ENCODE measurements around the gene MYO3B. TPM values are rescaled to one million over a fixed set of nuclear protein-coding genes. Genes with fewer than 3 reads are reported as not detected.

The MYO3B gene
- total RNA-seq, 1 experiment from 2014 or later, result 0.35 TPM

GRCh38 chr2:170288859-170289258 lies 110.9 kb downstream of the MYO3B start:
- no peaks in the 10 kb centered on the region for H3K36me3 ChIP-seq (replicated peaks; ENCODE audit: control insufficient read depth, insufficient read depth, low read length)
- H3K4me3 ChIP-seq (ENCODE audit: insufficient read depth, low read depth, low read length), result no peak overlapping the region
- no peak for DNase-seq
- H3K27me3 ChIP-seq (ENCODE audit: control insufficient read depth, insufficient read depth, low read length), result no peaks in the 10 kb centered on the region

- Histone ChIP-seq H3K36me3 (replicated peaks; ENCODE audit: control insufficient read depth, insufficient read depth, low read length) (no peaks in the 10 kb centered on the region), H3K27me3 (ENCODE audit: control insufficient read depth, insufficient read depth, low read length) (no peaks in the 10 kb centered on the region), H3K4me3 (ENCODE audit: insufficient read depth, low read depth, low read length) (no peak overlapping the region)
- DNase-seq, result no peak
Observed at GRCh38 chr2:170291474-170291873, 113.5 kb downstream of the MYO3B start.

- H3K36me3 ChIP-seq (replicated peaks; ENCODE audit: control insufficient read depth, insufficient read depth, low read length), result no peaks in the 10 kb centered on the region
- no peak for DNase-seq
- no peaks in the 10 kb centered on the region for H3K27me3 ChIP-seq (ENCODE audit: control insufficient read depth, insufficient read depth, low read length)
- no peak overlapping the region for H3K4me3 ChIP-seq (ENCODE audit: insufficient read depth, low read depth, low read length)
Observed at GRCh38 chr2:170292415-170292814, 114.5 kb downstream of the MYO3B start.

GRCh38 chr2:170297496-170297895 lies 119.5 kb downstream of the MYO3B start:
- no peak overlapping the region for H3K4me3 ChIP-seq (ENCODE audit: insufficient read depth, low read depth, low read length)
- no peaks in the 10 kb centered on the region for H3K36me3 ChIP-seq (replicated peaks; ENCODE audit: control insufficient read depth, insufficient read depth, low read length)
- no peak for DNase-seq
- no peaks in the 10 kb centered on the region for H3K27me3 ChIP-seq (ENCODE audit: control insufficient read depth, insufficient read depth, low read length)

GRCh38 chr2:170298115-170298514 lies 120.2 kb downstream of the MYO3B start:
- Histone ChIP-seq H3K4me3 (ENCODE audit: insufficient read depth, low read depth, low read length) (no peak overlapping the region), H3K36me3 (replicated peaks; ENCODE audit: control insufficient read depth, insufficient read depth, low read length) (no peaks in the 10 kb centered on the region), H3K27me3 (ENCODE audit: control insufficient read depth, insufficient read depth, low read length) (no peaks in the 10 kb centered on the region)
- no peak for DNase-seq

- H3K36me3 ChIP-seq (replicated peaks; ENCODE audit: control insufficient read depth, insufficient read depth, low read length), result no peaks in the 10 kb centered on the region
- no peak for DNase-seq
- no peak overlapping the region for H3K4me3 ChIP-seq (ENCODE audit: insufficient read depth, low read depth, low read length)
- no peaks in the 10 kb centered on the region for H3K27me3 ChIP-seq (ENCODE audit: control insufficient read depth, insufficient read depth, low read length)
Observed at GRCh38 chr2:170298861-170299429, 121.0 kb downstream of the MYO3B start.

GRCh38 chr2:170300993-170301392 lies 123.0 kb downstream of the MYO3B start:
- no peak for DNase-seq
- H3K36me3 ChIP-seq (replicated peaks; ENCODE audit: control insufficient read depth, insufficient read depth, low read length), result no peaks in the 10 kb centered on the region
- no peak overlapping the region for H3K4me3 ChIP-seq (ENCODE audit: insufficient read depth, low read depth, low read length)
- H3K27me3 ChIP-seq (ENCODE audit: control insufficient read depth, insufficient read depth, low read length), result no peaks in the 10 kb centered on the region

GRCh38 chr2:170301626-170302025 lies 123.7 kb downstream of the MYO3B start:
- no peak overlapping the region for H3K4me3 ChIP-seq (ENCODE audit: insufficient read depth, low read depth, low read length)
- H3K36me3 ChIP-seq (replicated peaks; ENCODE audit: control insufficient read depth, insufficient read depth, low read length), result no peaks in the 10 kb centered on the region
- no peak for DNase-seq
- no peaks in the 10 kb centered on the region for H3K27me3 ChIP-seq (ENCODE audit: control insufficient read depth, insufficient read depth, low read length)

- no peaks in the 10 kb centered on the region for H3K36me3 ChIP-seq (replicated peaks; ENCODE audit: control insufficient read depth, insufficient read depth, low read length)
- no peak for DNase-seq
- H3K4me3 ChIP-seq (ENCODE audit: insufficient read depth, low read depth, low read length), result no peak overlapping the region
- H3K27me3 ChIP-seq (ENCODE audit: control insufficient read depth, insufficient read depth, low read length), result no peaks in the 10 kb centered on the region
Observed at GRCh38 chr2:170305711-170306110, 127.8 kb downstream of the MYO3B start.

- no peaks in the 10 kb centered on the region for H3K36me3 ChIP-seq (replicated peaks; ENCODE audit: control insufficient read depth, insufficient read depth, low read length)
- no peak overlapping the region for H3K4me3 ChIP-seq (ENCODE audit: insufficient read depth, low read depth, low read length)
- H3K27me3 ChIP-seq (ENCODE audit: control insufficient read depth, insufficient read depth, low read length), result no peaks in the 10 kb centered on the region
- DNase-seq, result no peak
Observed at GRCh38 chr2:170306293-170306873, 128.4 kb downstream of the MYO3B start.

GRCh38 chr2:170307052-170307451 lies 129.1 kb downstream of the MYO3B start:
- H3K36me3 ChIP-seq (replicated peaks; ENCODE audit: control insufficient read depth, insufficient read depth, low read length), result no peaks in the 10 kb centered on the region
- H3K27me3 ChIP-seq (ENCODE audit: control insufficient read depth, insufficient read depth, low read length), result no peaks in the 10 kb centered on the region
- no peak for DNase-seq
- no peak overlapping the region for H3K4me3 ChIP-seq (ENCODE audit: insufficient read depth, low read depth, low read length)

GRCh38 chr2:170307555-170308351 lies 129.8 kb downstream of the MYO3B start:
- DNase-seq, result no peak
- no peaks in the 10 kb centered on the region for H3K36me3 ChIP-seq (replicated peaks; ENCODE audit: control insufficient read depth, insufficient read depth, low read length)
- H3K4me3 ChIP-seq (ENCODE audit: insufficient read depth, low read depth, low read length), result no peak overlapping the region
- H3K27me3 ChIP-seq (ENCODE audit: control insufficient read depth, insufficient read depth, low read length), result no peaks in the 10 kb centered on the region

GRCh38 chr2:170310876-170311502 lies 133.0 kb downstream of the MYO3B start:
- Histone ChIP-seq H3K36me3 (replicated peaks; ENCODE audit: control insufficient read depth, insufficient read depth, low read length) (no peaks in the 10 kb centered on the region), H3K27me3 (ENCODE audit: control insufficient read depth, insufficient read depth, low read length) (no peaks in the 10 kb centered on the region), H3K4me3 (ENCODE audit: insufficient read depth, low read depth, low read length) (no peak overlapping the region)
- no peak for DNase-seq

- Histone ChIP-seq H3K4me3 (ENCODE audit: insufficient read depth, low read depth, low read length) (no peak overlapping the region), H3K27me3 (ENCODE audit: control insufficient read depth, insufficient read depth, low read length) (no peaks in the 10 kb centered on the region), H3K36me3 (replicated peaks; ENCODE audit: control insufficient read depth, insufficient read depth, low read length) (no peaks in the 10 kb centered on the region)
- no peak for DNase-seq
Observed at GRCh38 chr2:170313347-170313991, 135.5 kb downstream of the MYO3B start.
